Astrocyte of the spinal cord (primary cell): ENCODE results near the gene CAMTA1.

Experiments used
- DNase-seq: peaks from one replicate; pipeline ENCODE4 v3.0.0; 2011; ENCODE audit warnings: low read depth, low spot score
- H3K4me3 ChIP-seq: 2 replicates; pipeline ENCODE4 v1.5.1; 2011; ENCODE audit warnings: low read depth, mild to moderate bottlenecking, low read length, moderate library complexity
- in situ Hi-C: cut with HindIII; loops from 2 replicates; pipeline ENCODE4 v1.10.0; 2017; ENCODE audit warnings: low sequenced_read_pairs
- TF ChIP-seq, protein P1 (sequence below): IDR thresholded peaks from 2 replicates; pipeline ENCODE4 v1.5.1; 2012; ENCODE audit warnings: low read depth, mild to moderate bottlenecking, low read length, inconsistent platforms

CAMTA1 gene

DNA sequence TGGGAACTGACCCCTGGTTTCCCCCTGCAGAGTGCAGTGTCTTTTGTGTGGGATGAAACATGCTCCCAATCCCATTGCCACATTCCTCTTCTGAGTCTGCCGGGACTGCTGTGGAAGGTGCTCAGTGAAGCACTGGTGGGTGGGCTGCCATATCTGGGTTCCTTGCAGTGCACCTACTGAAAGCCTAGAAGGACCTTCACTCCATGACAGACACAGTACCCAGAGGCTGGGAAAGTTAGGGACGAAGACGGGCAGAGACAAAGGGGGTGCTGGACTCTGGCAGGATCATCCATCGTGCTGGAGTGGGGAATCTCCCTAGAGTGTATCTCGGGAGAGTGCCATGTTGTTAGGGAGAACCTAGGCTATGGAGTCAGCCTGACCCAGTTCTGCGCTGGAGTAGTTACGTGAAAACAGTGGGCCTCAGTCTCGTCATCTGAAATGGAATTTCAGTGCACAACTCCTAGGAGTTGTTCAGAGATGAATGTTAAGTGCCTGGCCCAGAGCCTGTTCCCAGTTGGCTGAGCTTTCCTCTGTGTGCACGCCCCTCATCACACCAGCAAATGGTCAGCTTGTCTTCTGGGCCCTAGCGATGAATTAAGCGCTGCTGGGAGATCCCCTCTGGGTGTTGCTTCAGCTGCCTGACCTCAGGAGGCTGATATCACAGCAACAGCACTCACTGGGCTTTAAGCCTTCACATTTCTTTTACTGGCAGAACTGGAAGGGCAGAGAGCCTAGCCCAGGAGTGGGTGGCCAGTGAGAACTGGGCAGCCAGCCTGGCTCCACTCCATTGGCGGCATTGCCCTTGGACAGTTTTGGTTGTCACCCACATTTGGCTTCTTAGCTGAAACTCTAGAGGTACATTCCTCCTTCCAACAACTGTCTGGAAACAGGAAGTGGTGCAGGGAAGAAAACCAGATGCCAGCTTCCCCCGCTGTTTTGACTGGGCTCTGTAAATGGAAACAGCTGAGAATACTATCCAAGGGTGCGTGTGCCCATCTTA, 506.0 kb downstream of the CAMTA1 start:
- H3K4me3 ChIP-seq, result no peak overlapping the region
- in situ Hi-C loops, result no loop called here
- TF ChIP-seq, protein P1, sequence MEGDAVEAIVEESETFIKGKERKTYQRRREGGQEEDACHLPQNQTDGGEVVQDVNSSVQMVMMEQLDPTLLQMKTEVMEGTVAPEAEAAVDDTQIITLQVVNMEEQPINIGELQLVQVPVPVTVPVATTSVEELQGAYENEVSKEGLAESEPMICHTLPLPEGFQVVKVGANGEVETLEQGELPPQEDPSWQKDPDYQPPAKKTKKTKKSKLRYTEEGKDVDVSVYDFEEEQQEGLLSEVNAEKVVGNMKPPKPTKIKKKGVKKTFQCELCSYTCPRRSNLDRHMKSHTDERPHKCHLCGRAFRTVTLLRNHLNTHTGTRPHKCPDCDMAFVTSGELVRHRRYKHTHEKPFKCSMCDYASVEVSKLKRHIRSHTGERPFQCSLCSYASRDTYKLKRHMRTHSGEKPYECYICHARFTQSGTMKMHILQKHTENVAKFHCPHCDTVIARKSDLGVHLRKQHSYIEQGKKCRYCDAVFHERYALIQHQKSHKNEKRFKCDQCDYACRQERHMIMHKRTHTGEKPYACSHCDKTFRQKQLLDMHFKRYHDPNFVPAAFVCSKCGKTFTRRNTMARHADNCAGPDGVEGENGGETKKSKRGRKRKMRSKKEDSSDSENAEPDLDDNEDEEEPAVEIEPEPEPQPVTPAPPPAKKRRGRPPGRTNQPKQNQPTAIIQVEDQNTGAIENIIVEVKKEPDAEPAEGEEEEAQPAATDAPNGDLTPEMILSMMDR, result no peak
- DNase-seq, result peak; percentile 58

DNA sequence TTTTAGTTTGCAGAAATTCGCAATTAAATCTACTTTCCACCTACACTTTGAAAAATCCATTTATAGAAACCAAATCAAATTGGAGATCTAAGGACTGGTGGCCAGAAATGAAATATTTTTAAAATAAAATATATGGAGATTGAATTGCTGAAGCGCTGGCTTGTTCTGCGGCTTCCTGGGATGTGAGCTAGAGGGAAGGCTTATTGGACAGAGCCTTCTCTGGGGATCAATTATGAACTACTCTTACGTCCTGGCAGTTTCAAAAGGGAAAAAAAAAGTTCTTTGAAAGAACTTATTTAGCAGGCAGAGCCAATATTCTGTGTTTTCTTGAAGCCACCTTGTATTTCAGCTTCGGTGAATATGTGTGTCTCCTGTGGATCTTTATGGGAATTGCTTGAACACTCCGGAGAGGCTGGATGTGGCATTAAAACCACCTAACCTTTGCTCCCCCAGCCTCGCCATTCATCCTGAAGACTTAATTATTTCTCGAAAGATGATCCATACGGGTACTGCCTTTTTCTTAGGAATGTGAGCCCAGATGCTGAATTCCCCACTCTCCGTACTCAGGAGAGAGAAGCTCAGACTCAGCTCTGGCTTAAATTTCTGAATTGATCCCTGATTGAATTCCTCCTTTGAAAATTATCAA, 506.9 kb downstream of the CAMTA1 start:
- DNase-seq, result no peak
- in situ Hi-C loops, result no loop called here
- TF ChIP-seq, protein P1, result no peak
- no peak overlapping the region for H3K4me3 ChIP-seq

DNA sequence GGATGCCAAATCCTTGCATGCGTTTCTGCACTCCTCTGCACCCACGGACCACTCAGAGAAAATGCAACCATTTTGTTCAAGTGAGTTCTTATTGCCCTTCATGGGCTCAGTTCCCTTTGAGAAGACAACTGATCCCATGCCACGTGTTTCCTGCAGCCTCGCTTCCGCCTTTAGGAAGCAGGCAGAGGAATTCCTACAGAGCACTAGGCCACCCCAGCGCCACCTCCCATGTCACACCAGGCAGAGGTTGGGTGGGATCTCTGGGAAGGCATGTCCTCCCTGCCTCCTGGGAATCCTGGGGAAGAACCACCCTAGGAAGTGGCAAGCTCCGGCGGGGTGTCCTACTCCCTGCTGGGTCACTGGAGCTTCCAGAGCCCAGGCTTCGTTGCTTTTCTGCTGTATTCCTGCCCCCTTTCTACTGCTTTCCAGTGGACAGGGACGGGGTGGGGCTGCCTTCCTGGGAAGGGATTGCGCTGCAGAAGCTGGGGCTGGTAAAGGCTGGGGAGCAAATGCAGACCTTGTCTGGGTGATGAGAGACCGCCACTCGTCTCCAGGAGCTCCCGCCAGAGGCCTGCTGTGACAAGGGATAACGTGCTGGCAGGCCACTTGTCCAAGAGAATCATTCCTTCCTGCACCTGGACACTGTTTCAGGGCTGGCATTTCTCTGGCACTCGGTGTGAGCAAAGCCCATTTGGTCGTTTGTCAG, 507.6 kb downstream of the CAMTA1 start:
- H3K4me3 ChIP-seq, result no peak overlapping the region
- TF ChIP-seq, protein P1, result no peak
- no peak for DNase-seq
- in situ Hi-C loops, result no loop called here

DNA sequence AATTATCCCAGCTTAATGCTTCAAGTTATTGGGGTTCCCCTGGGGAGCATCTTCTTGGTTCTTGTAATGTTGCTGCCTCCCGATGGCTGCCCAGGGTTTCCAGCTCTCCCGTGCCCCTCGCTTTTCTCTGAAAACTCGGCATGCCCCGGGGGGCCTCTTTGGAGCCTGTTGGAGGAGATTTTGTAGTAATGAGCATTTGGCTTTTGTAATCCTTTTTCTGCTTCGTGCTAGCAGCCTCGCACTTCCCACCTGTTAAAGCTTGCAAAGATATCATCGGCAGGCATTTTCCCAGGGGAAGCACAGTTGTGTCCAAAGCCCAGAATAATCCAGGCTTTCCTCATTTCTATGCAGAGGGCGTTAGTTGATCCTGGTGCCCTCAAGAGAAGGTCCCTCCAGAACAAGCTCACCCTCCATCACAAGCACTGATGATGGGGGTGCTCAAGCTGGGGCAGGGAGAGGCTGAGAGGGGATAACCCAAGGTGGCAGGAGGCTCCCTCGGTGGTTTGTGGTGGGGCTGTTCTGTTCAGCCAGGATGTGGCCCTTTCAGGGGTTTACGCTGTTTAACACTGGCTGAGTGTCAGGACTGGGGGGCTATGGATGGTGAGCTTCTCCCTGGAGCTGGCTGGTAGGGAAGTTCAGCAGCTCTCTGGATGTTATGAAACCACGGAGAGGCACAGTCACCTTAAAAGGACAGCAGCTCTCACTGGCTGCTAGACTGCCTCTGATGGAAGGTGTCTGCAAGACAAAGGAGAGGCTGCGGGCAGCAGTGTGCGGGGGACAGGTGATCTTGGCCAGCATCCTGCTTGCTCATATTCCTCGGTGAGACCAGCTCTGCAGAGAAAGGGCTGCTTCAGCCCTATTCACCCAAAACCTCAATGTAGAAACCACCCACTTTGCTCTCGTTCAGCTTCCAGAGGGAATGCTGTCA, 508.7 kb downstream of the CAMTA1 start:
- no peak overlapping the region for H3K4me3 ChIP-seq
- in situ Hi-C loops, result no loop called here
- no peak for DNase-seq
- TF ChIP-seq, protein P1, result no peak

DNA sequence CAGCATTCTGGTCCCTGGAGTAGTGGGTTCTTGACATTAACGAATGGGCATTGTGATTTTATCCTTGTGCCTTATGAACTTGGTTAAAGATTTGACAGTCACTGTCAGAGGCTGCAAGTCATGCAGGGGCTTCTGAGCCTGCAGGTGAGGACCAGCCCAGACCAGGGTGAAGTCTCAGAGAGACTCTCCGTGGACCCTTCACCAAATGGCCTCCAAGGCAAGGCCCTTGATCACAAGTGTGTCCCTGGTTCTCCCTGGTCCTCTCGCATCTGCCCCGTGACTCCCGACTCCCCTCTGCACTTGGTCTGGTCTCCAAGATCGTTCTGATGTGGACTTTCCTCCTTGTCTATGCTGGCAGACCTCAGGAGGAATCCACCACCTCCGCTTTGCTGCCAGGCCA, 509.4 kb downstream of the CAMTA1 start:
- TF ChIP-seq, protein P1, result no peak
- H3K4me3 ChIP-seq, result no peak overlapping the region
- in situ Hi-C loops, result no loop called here
- DNase-seq, result no peak

DNA sequence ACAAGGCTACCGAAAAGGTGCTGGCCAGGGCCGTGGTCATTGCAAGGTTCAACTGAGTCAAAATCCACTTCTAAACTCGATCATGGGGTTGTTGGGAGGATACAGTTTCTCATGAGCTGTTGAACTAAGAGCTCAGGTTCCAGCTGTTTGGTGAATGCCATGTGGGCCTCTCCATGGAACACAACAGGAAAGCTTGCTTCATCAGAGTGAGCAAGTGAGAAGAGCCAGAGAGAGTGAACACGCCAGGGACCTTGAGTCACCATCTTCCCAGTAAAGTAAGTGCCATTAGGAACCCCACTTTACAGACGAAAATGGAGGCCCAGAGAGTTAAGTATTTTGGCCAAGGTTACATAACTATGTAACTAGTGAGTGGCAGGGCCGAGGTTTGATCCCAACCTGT, 510.7 kb downstream of the CAMTA1 start:
- H3K4me3 ChIP-seq, result no peak overlapping the region
- in situ Hi-C loops, result no loop called here
- TF ChIP-seq, protein P1, result no peak
- DNase-seq, result no peak
